K562 (cell line): ENCODE data around the gene ZMPSTE24. TPM values are rescaled to one million over a fixed set of nuclear protein-coding genes. Genes with fewer than 3 reads are reported as not detected.

Experiments used
- ATAC-seq: fragments of 200-7000 bp; cut with Tn5 transposase; 3 replicates; pipeline ENCODE4 v1.9.1; 2020; ENCODE audit warnings: moderate library complexity
- BruUV-seq: library from RNA; stranded (reverse); fragments of 400-500 nt; replicated peaks from 2 replicates; lab custom pipeline; 2021; lab: Mats Ljungman, UMichigan
- CTCF ChIA-PET: fragments of 300-600 bp; formaldehyde crosslinking; extraction: SDS; loops from one replicate; lab custom pipeline; 2021; ENCODE audit warnings: low intra/inter-chr PET ratio; lab: Yijun Ruan, JAX
- POLR2A ChIA-PET: fragments of 300-600, 350-650 bp; sonication (Branson Sonifier 250); formaldehyde crosslinking; extraction: SDS; loops from one replicate; lab custom pipeline; 2021; ENCODE audit warnings: antibody characterized with exemption, inconsistent platforms; lab: Yijun Ruan, JAX
- DNase-seq, 4 experiments: peaks; one replicate each; pipeline versions ENCODE4 v3.0.0 to v3.0.0-alpha.2; 2011 to 2018; ENCODE audit warnings: low spot score in 3 of 4, mixed read lengths in 3 of 4; ENCODE audit errors: extremely low read depth in 1 of 4
- FAIRE-seq: peaks from 2 replicates; lab custom pipeline; 2011; peaks lifted over from hg19 to GRCh38; lab: Jason Lieb, UNC
- H2AFZ ChIP-seq: 2 replicates; pipeline ENCODE4 v1.6.0; 2011; ENCODE audit warnings: low read depth, low read length, control low read depth, inconsistent platforms
- H3K27ac ChIP-seq: fragments of 200-600 bp; 3 replicates; pipeline ENCODE4 v1.8.0; 2011; ENCODE audit warnings: low read depth, mild to moderate bottlenecking, control low read depth, inconsistent platforms, low read length, moderate library complexity, mixed read lengths; ENCODE audit errors: extremely low read depth
- H3K27me3 ChIP-seq, 2 experiments: fragments of 300-600 bp in 1 of 2; 2 replicates in 1 of 2; 3 replicates in 1 of 2; pipeline versions ENCODE4 v1.6.0 to v1.8.0; 2011; ENCODE audit warnings: inconsistent platforms in 2 of 2, low read length in 2 of 2, mild to moderate bottlenecking in 1 of 2, mixed read lengths in 1 of 2, moderate library complexity in 1 of 2; ENCODE audit not compliant: control insufficient read depth in 2 of 2, insufficient read depth in 2 of 2
- H3K36me3 ChIP-seq: fragments of 300-600 bp; 3 replicates; pipeline ENCODE4 v1.8.0; 2011; ENCODE audit warnings: mild to moderate bottlenecking, low read length, inconsistent platforms; ENCODE audit not compliant: control insufficient read depth, insufficient read depth
- H3K4me1 ChIP-seq, 2 experiments: fragments of 200-600 bp in 1 of 2; replicated peaks in 1 of 2; 2 replicates in 1 of 2; 3 replicates in 1 of 2; pipeline versions ENCODE4 v1.5.1 to v1.8.0; 2011; ENCODE audit warnings: inconsistent platforms in 2 of 2, low read length in 2 of 2, mild to moderate bottlenecking in 1 of 2, mixed read lengths in 1 of 2, moderate library complexity in 1 of 2; ENCODE audit not compliant: control insufficient read depth in 2 of 2, insufficient read depth in 2 of 2
- H3K4me2 ChIP-seq: 2 replicates; pipeline ENCODE4 v1.6.1; 2011; ENCODE audit warnings: low read length, control low read depth, inconsistent platforms, mixed read lengths; ENCODE audit not compliant: insufficient read depth
- H3K4me3 ChIP-seq: fragments of 200-600 bp; sonication (generic), shearing (Covaris generic); 2 replicates; pipeline ENCODE4 v1.5.1; 2016; ENCODE audit warnings: control low read depth, inconsistent platforms
- H3K79me2 ChIP-seq: fragments of 200-600 bp; 3 replicates; pipeline ENCODE4 v1.8.0; 2011; ENCODE audit warnings: low read length, inconsistent platforms; ENCODE audit not compliant: control insufficient read depth, insufficient read depth
- H3K9ac ChIP-seq, 2 experiments: 2 replicates each; pipeline versions ENCODE4 v1.6.0 to v1.6.1; 2011; ENCODE audit warnings: low read depth in 2 of 2, low read length in 2 of 2, control low read depth in 1 of 2, inconsistent platforms in 1 of 2, mild to moderate bottlenecking in 1 of 2, mixed read lengths in 1 of 2; ENCODE audit not compliant: insufficient read depth in 1 of 2
- H3K9me1 ChIP-seq: one replicate; pipeline ENCODE4 v1.6.0; 2011; ENCODE audit warnings: inconsistent platforms, mild to moderate bottlenecking, low read length, moderate library complexity; ENCODE audit not compliant: control insufficient read depth, insufficient read depth
- H3K9me3 ChIP-seq: replicated peaks from 2 replicates; pipeline ENCODE4 v1.5.1; 2011; ENCODE audit warnings: low read depth, low read length, inconsistent platforms; ENCODE audit not compliant: control insufficient read depth, insufficient read depth
- H4K20me1 ChIP-seq: replicated peaks from 2 replicates; pipeline ENCODE4 v1.6.1; 2011; ENCODE audit warnings: low read length, inconsistent platforms, mixed read lengths; ENCODE audit not compliant: control insufficient read depth, insufficient read depth
- RBM25 ChIP-seq: fragments of 200-400 bp; formaldehyde crosslinking; IDR thresholded peaks from 2 replicates; pipeline ENCODE4 v1.6.1; 2018; ENCODE audit warnings: low read length, low read depth, moderate library complexity; ENCODE audit not compliant: severe bottlenecking
- SMARCA5 ChIP-seq: fragments of 450-650 bp; IDR thresholded peaks from 2 replicates; pipeline ENCODE4 v1.6.1; 2016
- SRSF1 ChIP-seq: fragments of 200-400 bp; formaldehyde crosslinking; IDR thresholded peaks from 2 replicates; pipeline ENCODE4 v1.6.1; 2017; ENCODE audit warnings: mild to moderate bottlenecking, low read depth, low read length, moderate library complexity
- ZNF644 ChIP-seq: fragments of 200-800 bp; sonication (Bioruptor generic); IDR thresholded peaks from 2 replicates; pipeline ENCODE4 v1.6.1; 2016; ENCODE audit warnings: low read depth, missing genetic modification characterization, missing compliant biosample characterization
- in situ Hi-C: fragments of 300-500 bp; cut with MboI; formaldehyde crosslinking; loops from 4 replicates; pipeline ENCODE4 v1.15.0; 2018; ENCODE audit warnings: inconsistent platforms, mixed read lengths
- intact Hi-C: fragments of 100-400 bp; cut with micrococcal nuclease; formaldehyde crosslinking; loops from 2 replicates; pipeline ENCODE4 v1.14.2; 2022
- polyA plus RNA-seq, 8 experiments: library from polyadenylated mRNA; depleted of rRNA in 4 of 8; stranded (reverse) in 5 of 8; unstranded in 3 of 8; fragments of >200 nt; fragmentation: Nextera tagmentation in 2 of 8; fragmentation: Illumina TruSeq in 1 of 8; extraction: Ambion mirVana in 2 of 8; extraction: Trizol in 1 of 8; gene quantifications; 2 replicates each; pipeline versions ENCODE4 v1.2.1 to v1.2.3, GENCODE V29; 2011 to 2014; ENCODE audit warnings: inconsistent platforms in 1 of 8, missing spikeins in 1 of 8
- total RNA-seq, 7 experiments: library from RNA; depleted of rRNA in 6 of 7; stranded (reverse); fragments of >200 nt in 6 of 7; fragmentation: Illumina TruSeq in 2 of 7; extraction: Trizol in 2 of 7; gene quantifications; 2 replicates each; pipeline versions ENCODE4 v1.2.1 to v1.2.3, GENCODE V29; 2011 to 2021; ENCODE audit warnings: low replicate concordance in 1 of 7
- TF ChIP-seq, protein P1 (sequence below): IDR thresholded peaks from 3 replicates; pipeline ENCODE4 v1.6.1; 2011; ENCODE audit warnings: borderline replicate concordance, mild to moderate bottlenecking, moderate library complexity; ENCODE audit not compliant: insufficient read length; ENCODE audit errors: extremely low read depth

The ZMPSTE24 gene
- total and polyA plus RNA-seq, 9 of the 15 experiments (the other 6 are each of a cell fraction or from before 2014, with no cell fraction given) = 30.7 to 75.9 (median 64.3) TPM

DNA sequence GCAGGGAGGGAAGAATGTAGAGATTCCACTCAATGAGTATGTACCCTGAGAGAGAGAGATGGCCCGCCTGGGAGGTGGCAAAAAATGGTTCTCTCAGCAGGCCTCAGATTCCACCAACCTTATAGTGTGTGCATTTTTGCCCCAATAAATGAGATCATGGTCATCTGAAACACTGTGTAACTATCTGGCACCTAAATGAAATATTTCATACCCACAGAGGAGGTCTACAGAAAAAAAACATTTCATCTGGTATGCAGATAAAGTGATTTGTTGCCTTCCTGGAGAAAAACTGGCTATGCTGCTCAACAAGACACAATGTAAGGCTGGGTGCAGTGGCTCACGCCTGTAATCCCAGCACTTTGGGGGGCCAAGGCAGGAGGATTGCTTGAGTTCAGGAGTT is 5.4 kb upstream of the ZMPSTE24 start (continued):
- TF ChIP-seq, protein P1, sequence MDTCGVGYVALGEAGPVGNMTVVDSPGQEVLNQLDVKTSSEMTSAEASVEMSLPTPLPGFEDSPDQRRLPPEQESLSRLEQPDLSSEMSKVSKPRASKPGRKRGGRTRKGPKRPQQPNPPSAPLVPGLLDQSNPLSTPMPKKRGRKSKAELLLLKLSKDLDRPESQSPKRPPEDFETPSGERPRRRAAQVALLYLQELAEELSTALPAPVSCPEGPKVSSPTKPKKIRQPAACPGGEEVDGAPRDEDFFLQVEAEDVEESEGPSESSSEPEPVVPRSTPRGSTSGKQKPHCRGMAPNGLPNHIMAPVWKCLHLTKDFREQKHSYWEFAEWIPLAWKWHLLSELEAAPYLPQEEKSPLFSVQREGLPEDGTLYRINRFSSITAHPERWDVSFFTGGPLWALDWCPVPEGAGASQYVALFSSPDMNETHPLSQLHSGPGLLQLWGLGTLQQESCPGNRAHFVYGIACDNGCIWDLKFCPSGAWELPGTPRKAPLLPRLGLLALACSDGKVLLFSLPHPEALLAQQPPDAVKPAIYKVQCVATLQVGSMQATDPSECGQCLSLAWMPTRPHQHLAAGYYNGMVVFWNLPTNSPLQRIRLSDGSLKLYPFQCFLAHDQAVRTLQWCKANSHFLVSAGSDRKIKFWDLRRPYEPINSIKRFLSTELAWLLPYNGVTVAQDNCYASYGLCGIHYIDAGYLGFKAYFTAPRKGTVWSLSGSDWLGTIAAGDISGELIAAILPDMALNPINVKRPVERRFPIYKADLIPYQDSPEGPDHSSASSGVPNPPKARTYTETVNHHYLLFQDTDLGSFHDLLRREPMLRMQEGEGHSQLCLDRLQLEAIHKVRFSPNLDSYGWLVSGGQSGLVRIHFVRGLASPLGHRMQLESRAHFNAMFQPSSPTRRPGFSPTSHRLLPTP = no peak
- TF ChIP-seq SMARCA5 (no peak), SRSF1 (no peak)

DNA sequence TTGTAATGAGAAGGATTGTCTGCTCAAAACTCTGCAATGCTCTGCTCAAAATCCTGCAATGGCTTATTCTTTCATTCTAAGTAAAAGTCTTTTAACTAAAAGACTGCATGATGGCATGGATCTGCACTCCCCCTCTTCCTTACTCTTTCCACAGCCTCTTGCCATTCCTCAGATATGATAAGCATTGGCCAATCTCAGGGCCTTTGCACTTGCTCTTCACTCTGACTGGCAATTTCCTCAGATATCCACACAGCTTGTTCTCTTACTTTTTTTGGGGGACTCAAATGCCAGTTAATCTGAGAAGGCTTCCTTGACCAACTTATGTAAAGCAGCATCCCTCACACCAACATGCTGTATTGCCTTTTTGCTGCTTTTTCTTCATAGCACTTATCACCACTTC is 2.8 kb upstream of the ZMPSTE24 start:
- no peak for ATAC-seq
- in situ Hi-C loops = no loop called here
- Histone ChIP-seq H3K9me3 (no peaks in the 10 kb centered on the region), H3K9ac (no peak overlapping the region), H2AFZ (no peak overlapping the region), H3K4me3 (no peak overlapping the region), H3K79me2 (peaks cover 45% of the 10 kb centered on the region), H3K27me3 (no peaks in the 10 kb centered on the region; a peak in 1 of 5 replicates)
- no TSS peak for BruUV-seq
- ChIA-PET POLR2A (interaction anchor here (1.5 to 3.4 kb wide), 3 partner anchors 8 to 14 kb away, joined by 5 to 23 read pairs (median 8); partner anchors contain the start of gene TMCO2), CTCF (no interaction called here)
- FAIRE-seq = no peak
- TF ChIP-seq RBM25 (peak; percentile 57), ZNF644 (tag) (no peak)
- TF ChIP-seq, all 486 proteins: peak for 1
- Histone ChIP-seq H3K9me1 (no peaks in the 10 kb centered on the region), H4K20me1 (no peaks in the 10 kb centered on the region), H3K4me1 (peaks cover 0 to 6% of the 10 kb centered on the region in 2 experiments; a peak in 4 of 5 replicates), H3K27ac (no peak overlapping the region), H3K36me3 (peaks cover 12% of the 10 kb centered on the region; the same call in 2 of the 3 replicates), H3K4me2 (no peak overlapping the region)
- intact Hi-C loops = no loop called here
- no peak for DNase-seq
